Fibroblast of pulmonary artery (primary cell): ENCODE data around the gene TAS1R3.

Experiments used
- DNase-seq: peaks from one replicate; pipeline ENCODE4 v3.0.0-alpha.2; 2010; ENCODE audit warnings: low read depth
- H3K4me3 ChIP-seq: replicated peaks from 2 replicates; pipeline ENCODE4 v1.5.1; 2011; ENCODE audit warnings: low read depth, mild to moderate bottlenecking, control low read depth, low read length, moderate library complexity
- CTCF ChIP-seq: IDR thresholded peaks from 2 replicates; pipeline ENCODE4 v1.5.1; 2011; ENCODE audit warnings: mild to moderate bottlenecking, control low read depth, low read length, inconsistent platforms; ENCODE audit errors: missing control alignments

TAS1R3 gene

GRCh38 chr1:1307923-1308755 is 22.9 kb upstream of the TAS1R3 start, which contains the start of the genes ACAP3 and PUSL1:
Gene ACAP3 (minus strand): TSS chr1:1307930. CDS start chr1:1307815, 115 bp downstream.
Gene PUSL1 (plus strand): TSS chr1:1308597. CDS start chr1:1308644, 47 bp downstream.
- peak; percentile 94 for DNase-seq
- TF ChIP-seq CTCF: no peak
- peak within 1 kb of the TSS; percentile 72 for H3K4me3 ChIP-seq

DNA sequence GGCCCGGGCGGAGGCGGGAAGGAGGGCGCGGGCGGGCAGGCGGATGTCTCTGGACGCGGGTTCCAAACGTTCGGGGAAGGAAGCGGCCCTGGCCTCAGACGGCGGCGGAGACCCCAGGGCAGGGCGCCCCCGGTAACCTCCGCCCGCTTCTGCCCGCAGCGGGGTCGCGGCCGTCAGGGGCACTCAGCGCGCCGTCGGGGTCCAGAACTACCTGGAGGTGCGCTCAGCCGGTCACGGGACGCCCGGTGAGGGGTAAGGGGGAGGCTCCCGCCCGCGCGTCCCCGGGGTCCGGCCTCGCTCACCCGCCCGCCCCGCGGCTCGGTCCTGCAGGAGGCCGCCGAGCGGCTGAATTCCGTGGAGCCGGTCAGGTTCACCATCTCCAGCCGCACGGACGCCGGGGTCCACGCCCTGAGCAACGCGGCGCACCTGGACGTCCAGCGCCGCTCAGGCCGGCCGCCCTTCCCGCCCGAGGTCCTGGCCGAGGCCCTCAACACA is 22.3 kb upstream of the TAS1R3 start:
- TF ChIP-seq CTCF: no peak
- no peak for DNase-seq
- peak overlapping the region; percentile 67 for H3K4me3 ChIP-seq

GRCh38 chr1:1309251-1310108 is 21.6 kb upstream of the TAS1R3 start:
- H3K4me3 ChIP-seq: peak overlapping the region; percentile 67
- TF ChIP-seq CTCF: no peak
- DNase-seq: no peak

- DNase-seq: no peak
- TF ChIP-seq CTCF: no peak
- no peak overlapping the region for H3K4me3 ChIP-seq
Observed at GRCh38 chr1:1310109-1310385, 21.0 kb upstream of the TAS1R3 start.

GRCh38 chr1:1310476-1311053 is 20.5 kb upstream of the TAS1R3 start:
- no peak overlapping the region for H3K4me3 ChIP-seq
- no peak for DNase-seq
- TF ChIP-seq CTCF: no peak

GRCh38 chr1:1311107-1312104 is 19.7 kb upstream of the TAS1R3 start:
- no peak overlapping the region for H3K4me3 ChIP-seq
- DNase-seq: no peak
- TF ChIP-seq CTCF: no peak
